Stimulated activated naive CD4-positive, alpha-beta T cell treated with Interleukin-2 at 50 U/mL for 16 hours (primary cell): Measurements from ENCODE around the gene KRTAP6-1.

Experiments
- DNase-seq: peaks from one replicate; lab custom pipeline; 2025; lab: John Stamatoyannopoulos, UW

Gene KRTAP6-1

GRCh38 chr21:30577766-30578165, 36.0 kb downstream of the KRTAP6-1 start:
- DNase-seq, result no peak

GRCh38 chr21:30567617-30568016, 46.1 kb downstream of the KRTAP6-1 start:
- DNase-seq, result no peak

GRCh38 chr21:30563630-30564029, 50.1 kb downstream of the KRTAP6-1 start:
- DNase-seq, result no peak
